Subcutaneous abdominal adipose tissue (tissue), 5 donors: ENCODE data around the gene TBX10.
"Not testable (repeated sequence)": the region's sequence is repeated elsewhere in the genome, so short reads cannot be mapped to it uniquely, and the experiment has no call there.

Source experiments
- H3K27ac ChIP-seq: one replicate; pipeline ENCODE4 v1.7.0; 2013; ENCODE audit warnings: low read depth, mild to moderate bottlenecking, inconsistent platforms, low read length, moderate library complexity
- H3K27me3 ChIP-seq, 5 donors: one replicate each; pipeline ENCODE4 v1.7.0; 2013; ENCODE audit warnings: low read length in 5 of 5, inconsistent platforms in 1 of 5; ENCODE audit not compliant: control insufficient read depth in 5 of 5, insufficient read depth in 4 of 5
- H3K36me3 ChIP-seq, 5 donors: one replicate each; pipeline ENCODE4 v1.7.0; 2013; ENCODE audit warnings: low read length in 5 of 5; ENCODE audit not compliant: control insufficient read depth in 5 of 5, insufficient read depth in 5 of 5
- H3K4me1 ChIP-seq, 5 donors: one replicate each; pipeline ENCODE4 v1.7.0; 2013; ENCODE audit warnings: low read length in 5 of 5, mild to moderate bottlenecking in 3 of 5, moderate library complexity in 1 of 5; ENCODE audit not compliant: control insufficient read depth in 5 of 5, insufficient read depth in 5 of 5
- H3K4me3 ChIP-seq, 5 donors: one replicate each; pipeline ENCODE4 v1.7.0; 2013; ENCODE audit warnings: low read length in 5 of 5, low read depth in 1 of 5
- H3K9ac ChIP-seq, 5 donors: one replicate each; pipeline ENCODE4 v1.7.0; 2013; ENCODE audit warnings: low read length in 5 of 5, mild to moderate bottlenecking in 4 of 5, moderate library complexity in 3 of 5
- H3K9me3 ChIP-seq, 5 donors: one replicate each; pipeline ENCODE4 v1.7.0; 2013; ENCODE audit warnings: low read length in 5 of 5; ENCODE audit not compliant: control insufficient read depth in 5 of 5
- donor health status: healthy.
- donor health status: healthy.
- donor health status: healthy.
- donor health status: healthy.
- donor health status: healthy.

The TBX10 gene

GRCh38 chr11:67600324-67601029, 39.1 kb downstream of the TBX10 start:
- no peaks in the 10 kb centered on the region for H3K4me1 ChIP-seq
- no peak overlapping the region for H3K4me3 ChIP-seq
- peaks cover 0 to 9% (median 2%) of the 10 kb centered on the region in 5 donors for H3K27me3 ChIP-seq
- H3K9me3 ChIP-seq = no peaks in the 10 kb centered on the region
- H3K36me3 ChIP-seq = no peaks in the 10 kb centered on the region
- no peak overlapping the region for H3K27ac ChIP-seq
- no peak overlapping the region for H3K9ac ChIP-seq

GRCh38 chr11:67599149-67599548, 40.4 kb downstream of the TBX10 start:
- H3K27me3 ChIP-seq = peaks cover 0 to 9% (median 2%) of the 10 kb centered on the region in 5 donors
- no peak overlapping the region for H3K9ac ChIP-seq
- H3K4me1 ChIP-seq = no peaks in the 10 kb centered on the region
- no peaks in the 10 kb centered on the region for H3K36me3 ChIP-seq
- no peak overlapping the region for H3K4me3 ChIP-seq
- no peaks in the 10 kb centered on the region for H3K9me3 ChIP-seq
- H3K27ac ChIP-seq = no peak overlapping the region

DNA sequence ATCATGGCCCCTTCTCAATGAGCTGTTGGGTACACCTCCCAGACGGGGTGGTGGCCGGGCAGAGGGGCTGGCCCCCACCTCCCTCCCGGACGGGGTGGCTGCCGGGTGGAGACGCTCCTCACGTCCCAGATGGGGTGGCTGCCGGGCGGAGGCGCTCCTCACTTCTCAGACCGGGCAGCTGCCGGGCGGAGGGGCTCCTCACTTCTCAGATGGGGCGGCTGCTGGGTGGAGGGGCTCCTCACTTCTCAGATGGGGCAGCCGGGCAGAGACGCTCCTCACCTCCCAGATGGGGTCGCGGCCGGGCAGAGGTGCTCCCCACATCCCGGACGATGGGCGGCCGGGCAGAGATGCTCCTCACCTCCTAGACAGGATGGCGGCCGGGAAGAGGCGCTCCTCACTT, 41.6 kb downstream of the TBX10 start:
- not testable (repeated sequence) for H3K27ac ChIP-seq, H3K9ac ChIP-seq, H3K4me1 ChIP-seq, H3K36me3 ChIP-seq, H3K9me3 ChIP-seq, H3K27me3 ChIP-seq, H3K4me3 ChIP-seq

GRCh38 chr11:67597458-67597857, 42.1 kb downstream of the TBX10 start:
- not testable (repeated sequence) for H3K4me3 ChIP-seq, H3K9ac ChIP-seq, H3K36me3 ChIP-seq, H3K27ac ChIP-seq, H3K9me3 ChIP-seq, H3K27me3 ChIP-seq, H3K4me1 ChIP-seq

- no peak overlapping the region for H3K4me3 ChIP-seq
- H3K36me3 ChIP-seq = no peaks in the 10 kb centered on the region
- H3K4me1 ChIP-seq = no peaks in the 10 kb centered on the region
- H3K9ac ChIP-seq = no peak overlapping the region
- no peaks in the 10 kb centered on the region for H3K9me3 ChIP-seq
- peaks cover 0 to 7% (median 2%) of the 10 kb centered on the region in 5 donors for H3K27me3 ChIP-seq
- H3K27ac ChIP-seq = no peak overlapping the region
These were observed 42.7 kb downstream of the TBX10 start for GRCh38 chr11:67596753-67597300.

- no peaks in the 10 kb centered on the region for H3K27me3 ChIP-seq
These were observed 45.1 kb downstream of the TBX10 start for GRCh38 chr11:67594480-67594879.

GRCh38 chr11:67593565-67593905, 46.0 kb downstream of the TBX10 start:
- peaks cover 0 to 3% (median 0%) of the 10 kb centered on the region in 5 donors for H3K4me1 ChIP-seq
- H3K27me3 ChIP-seq = no peaks in the 10 kb centered on the region
- H3K27ac ChIP-seq = no peak overlapping the region
- H3K4me3 ChIP-seq = no peak overlapping the region
- H3K9ac ChIP-seq = no peak overlapping the region
- no peaks in the 10 kb centered on the region for H3K9me3 ChIP-seq
- peaks cover 0 to 5% (median 3%) of the 10 kb centered on the region in 5 donors for H3K36me3 ChIP-seq

More at GRCh38 chr11:67594480-67594879, 45.1 kb downstream of the TBX10 start:
- no peaks in the 10 kb centered on the region for H3K36me3 ChIP-seq
- H3K4me3 ChIP-seq = no peak overlapping the region
- no peaks in the 10 kb centered on the region for H3K9me3 ChIP-seq
- H3K27ac ChIP-seq = no peak overlapping the region
- no peaks in the 10 kb centered on the region for H3K4me1 ChIP-seq
- no peak overlapping the region for H3K9ac ChIP-seq

GRCh38 chr11:67592880-67593564, 46.5 kb downstream of the TBX10 start:
- Histone ChIP-seq H3K36me3 (peaks cover 0 to 9% (median 5%) of the 10 kb centered on the region in 5 donors), H3K9me3 (no peaks in the 10 kb centered on the region), H3K4me3 (no peak overlapping the region), H3K27ac (no peak overlapping the region), H3K9ac (no peak overlapping the region), H3K27me3 (no peaks in the 10 kb centered on the region), H3K4me1 (peaks cover 0 to 7% (median 0%) of the 10 kb centered on the region in 5 donors)

- not testable (repeated sequence) for H3K9me3 ChIP-seq, H3K9ac ChIP-seq, H3K27ac ChIP-seq, H3K27me3 ChIP-seq, H3K4me3 ChIP-seq
- peaks cover 0 to 25% (median 15%) of the 10 kb centered on the region in 5 donors for H3K4me1 ChIP-seq
- H3K36me3 ChIP-seq = peaks cover 0 to 39% (median 24%) of the 10 kb centered on the region in 5 donors
These were observed 50.6 kb downstream of the TBX10 start for GRCh38 chr11:67588899-67589415.

- no peaks in the 10 kb centered on the region for H3K9me3 ChIP-seq
- peaks cover 0 to 39% (median 24%) of the 10 kb centered on the region in 5 donors for H3K36me3 ChIP-seq
- no peak overlapping the region for H3K4me3 ChIP-seq
- no peak overlapping the region for H3K9ac ChIP-seq
- no peaks in the 10 kb centered on the region for H3K27me3 ChIP-seq
- no peak overlapping the region for H3K27ac ChIP-seq
- H3K4me1 ChIP-seq = peaks cover 0 to 26% (median 15%) of the 10 kb centered on the region in 5 donors
These were observed 51.4 kb downstream of the TBX10 start for GRCh38 chr11:67588136-67588503.
